NCI-H1105 (cell line): ENCODE results near the gene UNKL.

Experiments used
- DNase-seq: peaks from one replicate; lab custom pipeline; 2025; lab: John Stamatoyannopoulos, UW

UNKL gene

DNA sequence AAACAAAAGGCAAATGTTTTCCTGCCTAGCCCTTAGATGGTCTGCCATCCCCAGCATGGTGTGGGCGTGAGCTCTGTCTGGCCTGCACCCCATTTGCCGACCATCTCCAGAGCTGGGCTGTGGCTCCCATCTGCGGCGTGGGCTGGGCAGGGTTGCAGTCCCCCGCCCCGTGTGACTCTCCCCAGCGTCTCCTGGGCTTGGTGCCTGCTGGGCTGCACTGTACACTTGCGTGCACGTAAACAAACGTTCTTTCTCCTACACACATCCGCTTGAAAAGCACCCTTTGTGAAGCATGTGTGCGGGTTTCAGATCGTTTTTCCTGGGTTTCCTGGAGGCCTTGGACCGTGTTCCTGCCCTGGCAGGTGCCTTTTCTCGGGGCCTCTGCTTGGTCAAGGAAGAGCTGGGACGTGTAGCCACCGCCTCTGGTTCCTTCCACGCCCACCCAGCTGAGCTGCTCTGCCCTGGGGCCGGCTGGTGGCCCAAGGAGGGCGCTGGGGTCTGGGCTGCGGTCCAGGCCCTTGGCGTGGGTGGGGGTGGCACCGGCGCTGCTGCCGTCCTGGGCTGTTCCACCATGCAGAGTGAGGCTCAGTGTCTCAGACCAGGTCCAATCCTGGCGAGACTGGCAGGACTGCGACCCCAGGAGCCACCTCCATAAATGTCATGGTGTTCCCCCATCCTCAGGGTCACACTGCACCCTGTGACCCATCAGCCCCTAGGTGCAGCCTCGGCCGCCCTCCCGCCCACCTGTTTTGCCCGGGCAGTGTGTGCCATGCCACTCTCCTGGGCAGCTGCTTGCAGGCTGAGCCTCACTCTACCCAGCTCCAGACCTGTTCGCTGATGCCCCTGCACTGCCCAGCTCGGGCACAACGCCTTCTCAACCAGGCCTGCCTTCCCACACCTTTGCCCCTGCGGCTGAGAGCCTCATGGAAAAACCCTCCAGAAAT is 90.9 kb downstream of the UNKL start:
- no peak for DNase-seq

- no peak for DNase-seq
Observed at GRCh38 chr16:1322407-1322806, 92.1 kb downstream of the UNKL start.

DNA sequence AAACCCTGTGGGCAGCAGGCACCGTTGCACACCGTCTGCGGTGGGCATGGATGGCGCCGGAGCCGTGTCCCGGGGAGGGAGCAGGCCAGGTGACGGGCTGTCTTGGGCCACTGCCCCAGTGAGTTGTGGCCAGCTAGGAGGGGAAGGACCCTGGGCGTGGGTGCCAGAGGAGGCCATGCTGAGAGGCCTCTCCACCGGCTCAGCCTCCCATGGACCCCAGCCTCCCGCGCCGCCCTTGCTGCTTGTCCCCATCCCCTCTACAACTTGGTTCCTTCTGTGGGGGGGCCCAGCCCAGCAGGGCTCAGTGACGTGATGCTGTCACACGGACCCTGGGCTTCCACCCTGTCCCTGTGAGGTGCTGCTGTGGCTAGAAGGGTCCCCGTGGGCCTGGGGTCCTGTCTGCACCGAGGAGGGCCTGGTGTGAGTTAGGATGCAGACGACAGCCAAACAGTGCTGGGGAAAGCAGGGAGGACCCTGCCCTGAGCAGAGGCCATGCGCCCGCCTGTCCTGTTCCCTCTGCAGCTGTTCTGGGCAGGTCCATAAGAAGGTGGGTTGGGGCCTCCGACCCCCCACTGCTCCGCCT is 93.8 kb downstream of the UNKL start:
- DNase-seq = no peak

DNA sequence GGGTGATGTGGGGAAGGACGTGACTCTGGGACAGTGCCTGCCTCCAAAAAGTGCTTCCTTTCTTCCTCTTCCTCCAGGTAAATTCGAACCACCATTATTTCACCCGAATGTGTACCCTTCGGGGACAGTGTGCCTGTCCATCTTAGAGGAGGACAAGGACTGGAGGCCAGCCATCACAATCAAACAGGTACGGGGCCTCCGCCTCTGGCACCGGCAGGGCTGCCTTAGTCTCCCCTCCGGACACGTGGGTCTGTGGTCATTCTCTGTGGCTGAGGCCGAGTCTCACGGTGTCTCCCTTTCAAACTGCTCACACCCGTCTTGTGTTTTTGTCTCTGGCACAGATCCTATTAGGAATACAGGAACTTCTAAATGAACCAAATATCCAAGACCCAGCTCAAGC is 94.4 kb downstream of the UNKL start:
- no peak for DNase-seq

GRCh38 chr16:1319041-1319440 is 95.5 kb downstream of the UNKL start:
- DNase-seq = no peak

GRCh38 chr16:1318268-1318545 is 96.3 kb downstream of the UNKL start:
- no peak for DNase-seq

DNA sequence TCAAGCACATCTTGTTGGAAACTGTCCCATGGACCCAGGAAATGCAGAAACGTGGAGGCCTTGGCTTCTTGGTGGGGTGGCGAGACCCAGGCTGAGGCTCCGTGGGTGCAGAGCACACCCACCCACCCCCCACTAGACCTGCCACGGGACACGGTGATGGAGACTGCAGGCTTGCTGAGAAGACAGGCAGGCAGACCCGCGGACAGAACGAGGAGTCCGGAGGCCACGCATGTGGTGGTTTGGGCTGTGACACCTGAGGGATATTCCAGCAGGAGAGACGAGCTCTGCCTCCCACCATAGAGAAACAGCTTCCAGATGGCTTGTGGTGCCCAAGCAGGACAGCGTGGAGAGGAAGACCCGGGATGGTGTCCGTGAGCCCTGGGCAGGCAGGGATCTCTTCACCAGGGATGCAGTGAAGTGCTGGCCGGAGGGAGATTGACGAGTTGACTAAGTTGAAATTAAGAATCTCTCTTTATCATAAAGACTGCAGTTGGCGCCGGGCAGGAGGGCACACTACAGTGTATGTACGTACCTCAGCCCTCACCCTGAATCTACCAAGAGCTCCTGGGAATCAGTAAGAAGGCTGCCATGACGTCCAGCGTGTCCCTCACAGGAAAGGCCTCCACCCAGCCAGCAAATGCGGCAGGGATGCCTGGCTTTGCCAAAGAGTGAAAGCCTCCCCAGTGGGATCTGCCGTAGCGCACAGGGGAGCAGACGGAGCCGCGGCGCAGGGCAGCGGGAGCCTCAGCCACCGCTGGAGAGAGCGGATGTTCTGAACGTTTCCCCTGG is 96.8 kb downstream of the UNKL start:
- no peak for DNase-seq

DNA sequence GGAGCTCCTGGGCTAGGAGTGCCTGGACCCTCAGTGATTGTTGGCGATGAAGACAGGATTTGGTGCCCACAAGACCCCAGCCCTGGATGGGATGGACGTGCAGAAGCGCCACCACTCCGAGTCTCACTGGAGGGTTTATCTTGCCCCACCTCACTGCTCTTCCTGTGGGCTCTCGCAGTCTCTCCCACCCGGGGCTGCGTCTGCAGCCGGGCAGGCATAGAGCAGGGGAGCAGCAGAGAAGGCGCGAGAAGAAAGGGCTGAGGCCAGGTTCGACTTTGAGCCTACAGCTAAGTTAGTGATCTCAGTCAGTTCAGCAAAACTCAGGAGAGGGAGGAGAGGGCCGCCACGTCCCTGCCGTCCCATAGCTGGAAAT is 98.5 kb downstream of the UNKL start:
- DNase-seq = no peak

- no peak for DNase-seq
Observed at GRCh38 chr16:1315081-1316032, 99.1 kb downstream of the UNKL start.

- no peak for DNase-seq
Observed at GRCh38 chr16:1314399-1315068, 100.0 kb downstream of the UNKL start.

- DNase-seq = no peak
Observed at GRCh38 chr16:1313721-1314369, 100.7 kb downstream of the UNKL start.
